ENCODE results near the gene PIAS4. TPM values are rescaled to one million over a fixed set of nuclear protein-coding genes. Genes with fewer than 3 reads are reported as not detected.

Gene PIAS4
- total RNA-seq, 3 donors from 2014 or later = 27.4 to 44.6 (median 29.5) TPM

DNA sequence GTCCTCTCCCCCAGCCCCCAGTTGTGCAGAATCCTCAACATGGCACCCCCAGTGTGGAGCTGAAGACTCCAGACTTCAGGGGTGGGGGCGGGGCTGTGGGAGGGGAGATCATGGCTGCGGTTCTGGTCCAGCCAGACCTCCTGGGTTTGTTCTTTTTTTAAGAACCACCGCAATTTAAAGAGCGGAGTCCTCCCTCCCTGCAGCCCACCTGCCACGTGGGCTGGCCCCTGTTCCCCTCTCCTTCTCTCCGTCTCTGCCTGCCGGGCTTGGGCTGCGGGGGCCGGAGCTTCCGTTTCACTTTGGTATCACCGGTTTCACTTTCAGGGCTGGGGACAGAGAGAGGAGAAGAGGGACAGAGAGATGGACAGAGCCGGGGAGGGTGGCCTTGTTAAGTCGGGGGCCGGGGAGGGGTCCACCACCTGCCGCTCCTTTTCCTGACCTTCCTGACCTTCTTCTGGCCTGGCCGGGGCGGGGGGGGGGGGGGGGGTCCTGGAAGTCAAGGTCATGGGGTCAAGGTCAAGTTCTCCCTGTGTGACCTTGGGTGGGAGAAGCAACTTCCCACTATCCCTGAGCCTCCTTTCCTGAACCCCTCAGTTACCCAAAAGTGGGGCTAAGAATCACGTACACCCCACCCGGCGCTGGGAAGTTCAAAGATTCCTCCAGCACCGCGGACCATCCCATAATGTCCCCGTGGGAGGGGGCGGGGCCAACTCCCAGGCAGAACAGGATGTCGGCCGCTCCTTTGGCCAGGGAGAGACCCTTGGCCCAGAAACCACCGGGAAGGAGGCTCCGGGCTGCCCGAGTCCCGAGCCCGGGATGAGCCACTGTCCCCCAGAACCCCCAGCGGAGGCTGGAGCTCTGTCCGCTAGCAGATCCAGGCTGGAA, 70.5 kb downstream of the PIAS4 start:
- peaks cover 9% of the 10 kb centered on the region for H3K4me1 ChIP-seq (ENCODE audit: low read depth)
- no peaks in the 10 kb centered on the region for H3K36me3 ChIP-seq (ENCODE audit: low read depth)
- ATAC-seq (peak; percentile 79), DNase-seq (peak; percentile 87 to 89 (median 89))
- TF ChIP-seq, protein P1, sequence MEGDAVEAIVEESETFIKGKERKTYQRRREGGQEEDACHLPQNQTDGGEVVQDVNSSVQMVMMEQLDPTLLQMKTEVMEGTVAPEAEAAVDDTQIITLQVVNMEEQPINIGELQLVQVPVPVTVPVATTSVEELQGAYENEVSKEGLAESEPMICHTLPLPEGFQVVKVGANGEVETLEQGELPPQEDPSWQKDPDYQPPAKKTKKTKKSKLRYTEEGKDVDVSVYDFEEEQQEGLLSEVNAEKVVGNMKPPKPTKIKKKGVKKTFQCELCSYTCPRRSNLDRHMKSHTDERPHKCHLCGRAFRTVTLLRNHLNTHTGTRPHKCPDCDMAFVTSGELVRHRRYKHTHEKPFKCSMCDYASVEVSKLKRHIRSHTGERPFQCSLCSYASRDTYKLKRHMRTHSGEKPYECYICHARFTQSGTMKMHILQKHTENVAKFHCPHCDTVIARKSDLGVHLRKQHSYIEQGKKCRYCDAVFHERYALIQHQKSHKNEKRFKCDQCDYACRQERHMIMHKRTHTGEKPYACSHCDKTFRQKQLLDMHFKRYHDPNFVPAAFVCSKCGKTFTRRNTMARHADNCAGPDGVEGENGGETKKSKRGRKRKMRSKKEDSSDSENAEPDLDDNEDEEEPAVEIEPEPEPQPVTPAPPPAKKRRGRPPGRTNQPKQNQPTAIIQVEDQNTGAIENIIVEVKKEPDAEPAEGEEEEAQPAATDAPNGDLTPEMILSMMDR (IDR thresholded peaks at IDR 0.05) = no peak
- no peak overlapping the region for H3K4me3 ChIP-seq
- intact Hi-C loops (cut with DNase I, micrococcal nuclease) = no loop called here
- H3K9me3 ChIP-seq = no peaks in the 10 kb centered on the region

DNA sequence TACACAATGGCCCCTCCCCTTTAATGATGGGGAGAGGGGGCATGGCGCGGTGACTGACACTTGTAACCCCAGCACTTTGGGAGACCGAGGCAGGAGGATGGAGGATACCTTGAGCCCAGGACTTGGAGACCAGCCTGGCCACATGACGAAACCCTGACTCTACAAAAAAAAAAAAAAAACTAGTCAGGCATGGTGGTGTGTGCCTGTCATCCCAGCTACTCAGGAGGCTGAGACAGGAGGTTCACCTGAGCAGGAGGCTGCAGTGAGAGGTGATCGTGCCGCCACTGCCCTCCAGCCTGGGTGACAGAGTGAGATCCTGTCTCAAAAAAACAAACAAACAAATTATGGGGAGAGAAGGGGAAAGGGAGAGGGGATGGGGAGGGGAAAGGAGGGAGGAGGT, 72.9 kb downstream of the PIAS4 start:
- no peaks in the 10 kb centered on the region for H3K9me3 ChIP-seq
- H3K4me3 ChIP-seq = no peak overlapping the region
- TF ChIP-seq, protein P1 (IDR thresholded peaks at IDR 0.05) = no peak
- H3K4me1 ChIP-seq (ENCODE audit: low read depth) = peaks cover 23% of the 10 kb centered on the region
- intact Hi-C loops (cut with DNase I, micrococcal nuclease) = no loop called here
- ATAC-seq (no peak), DNase-seq (no peak)
- H3K36me3 ChIP-seq (ENCODE audit: low read depth) = no peaks in the 10 kb centered on the region

DNA sequence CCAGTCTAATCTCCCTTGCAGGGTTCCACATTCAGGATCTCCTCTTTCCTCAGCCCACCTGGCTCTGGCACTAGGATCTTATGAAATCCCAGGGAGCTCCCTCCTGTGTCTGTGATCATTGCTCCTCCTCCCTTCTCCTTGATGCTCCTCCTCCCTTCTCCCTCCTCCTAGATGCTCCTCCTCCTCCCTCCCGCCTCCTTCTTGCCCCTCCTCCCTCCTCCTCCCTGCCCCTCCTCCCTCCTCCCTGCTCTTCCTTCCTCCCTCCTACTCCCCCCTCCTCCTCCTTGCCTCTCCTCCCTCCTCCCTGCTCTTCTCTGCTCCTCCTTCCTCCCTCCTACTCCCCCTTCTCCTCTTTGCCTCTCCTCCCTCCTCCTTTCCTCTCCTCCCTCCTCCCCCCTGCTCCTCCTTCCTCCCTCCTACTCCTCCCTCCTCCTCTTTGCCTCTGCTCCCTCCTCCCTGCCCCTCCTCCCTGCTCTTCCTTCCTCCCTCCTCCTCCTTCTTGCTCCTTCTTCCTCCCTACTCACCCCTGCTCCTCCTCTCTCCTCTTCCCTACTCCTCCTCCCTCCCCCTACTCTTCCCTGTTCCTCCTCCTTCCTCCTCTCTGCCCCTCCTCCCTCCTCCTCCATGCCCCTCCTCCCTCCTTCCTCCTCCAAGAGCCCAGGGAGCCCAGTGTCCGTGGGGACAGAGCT, 74.0 kb downstream of the PIAS4 start:
- peaks cover 32% of the 10 kb centered on the region for H3K4me1 ChIP-seq (ENCODE audit: low read depth)
- no peak overlapping the region for H3K4me3 ChIP-seq
- ATAC-seq (peak; percentile 49), DNase-seq (peak in 1 of 3 donors; percentile 51)
- H3K36me3 ChIP-seq (ENCODE audit: low read depth) = no peaks in the 10 kb centered on the region
- intact Hi-C loops (cut with DNase I, micrococcal nuclease) = no loop called here
- TF ChIP-seq, protein P1 (IDR thresholded peaks at IDR 0.05) = no peak
- H3K9me3 ChIP-seq = no peaks in the 10 kb centered on the region

DNA sequence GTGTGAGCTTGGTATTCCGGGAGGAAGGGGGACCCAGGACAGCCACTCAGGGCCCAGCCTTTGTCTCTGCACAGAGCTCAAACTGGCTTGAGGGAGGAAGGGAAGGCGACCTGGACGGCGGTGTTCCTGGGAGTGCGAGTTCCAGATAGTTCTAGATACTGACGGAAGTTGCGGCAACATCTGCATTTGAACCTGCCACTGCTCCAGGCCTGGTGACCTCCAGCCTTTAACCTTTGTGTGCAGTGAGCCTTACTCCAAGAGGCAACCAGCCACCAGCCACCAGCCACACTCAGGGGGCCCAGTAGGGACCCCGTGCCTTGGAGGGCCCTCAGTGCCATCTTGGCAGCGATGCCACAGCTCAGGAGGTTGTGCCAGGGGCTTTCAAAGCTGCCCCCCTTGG, 74.6 kb downstream of the PIAS4 start:
- no peaks in the 10 kb centered on the region for H3K36me3 ChIP-seq (ENCODE audit: low read depth)
- no peak for ATAC-seq
- intact Hi-C loops (cut with DNase I, micrococcal nuclease) = no loop called here
- H3K4me3 ChIP-seq = no peak overlapping the region
- H3K9me3 ChIP-seq = no peaks in the 10 kb centered on the region
- H3K4me1 ChIP-seq (ENCODE audit: low read depth) = peaks cover 37% of the 10 kb centered on the region
- DNase-seq = no peak
- TF ChIP-seq, protein P1 (IDR thresholded peaks at IDR 0.05) = no peak

DNA sequence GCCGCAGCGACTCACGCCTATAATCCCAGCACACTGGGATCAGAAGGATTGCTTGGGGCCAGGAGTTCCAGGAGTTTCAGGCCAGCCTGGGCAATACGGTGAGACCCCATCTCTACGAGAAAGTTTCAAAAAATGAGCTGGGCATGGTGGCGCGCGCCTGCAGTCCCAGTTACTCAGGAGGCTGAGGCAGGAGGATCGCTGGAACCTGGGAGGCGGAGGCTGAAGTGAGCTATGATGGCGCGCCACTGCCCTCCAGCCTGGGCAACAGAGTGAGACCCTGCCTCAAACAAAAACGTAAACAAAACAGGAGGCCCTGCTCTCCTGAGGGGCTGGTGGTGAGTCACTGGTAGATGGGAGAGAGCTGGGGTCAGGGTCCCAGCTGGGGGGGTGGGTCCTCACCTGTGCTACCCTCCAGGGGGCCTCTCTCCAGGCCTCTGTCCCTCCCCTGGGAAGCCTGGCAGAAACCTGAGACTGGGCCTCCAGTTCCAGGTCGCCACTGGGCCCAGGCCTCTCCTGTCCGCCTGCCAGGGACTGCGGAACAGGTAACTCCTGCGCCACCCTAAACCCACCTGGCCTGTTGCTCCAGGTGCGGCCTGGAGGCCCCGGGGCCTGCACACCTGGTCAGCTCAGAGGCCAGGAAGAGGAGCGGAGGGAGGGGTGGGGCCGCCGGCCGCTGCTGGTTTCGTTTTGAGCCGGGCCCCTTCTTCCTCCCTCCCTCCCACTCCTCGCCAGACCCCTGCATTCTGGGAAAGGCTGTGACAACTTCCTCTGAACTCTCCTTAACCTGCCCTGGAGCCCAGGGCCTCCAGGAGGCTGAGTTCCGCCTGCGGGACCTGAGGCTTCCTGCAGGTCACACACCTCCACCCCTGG, 76.4 kb downstream of the PIAS4 start:
- intact Hi-C loops (cut with DNase I, micrococcal nuclease) = no loop called here
- peak; percentile 70 for ATAC-seq
- H3K4me1 ChIP-seq (ENCODE audit: low read depth) = peaks cover 36% of the 10 kb centered on the region

More for the DNA sequence above, 76.4 kb downstream of the PIAS4 start:
- no peaks in the 10 kb centered on the region for H3K9me3 ChIP-seq
- peak; percentile 74 to 87 (median 80) for DNase-seq
- H3K36me3 ChIP-seq (ENCODE audit: low read depth) = no peaks in the 10 kb centered on the region
- H3K4me3 ChIP-seq = no peak overlapping the region
- TF ChIP-seq, protein P1 (IDR thresholded peaks at IDR 0.05) = no peak

Measured in mucosa of descending colon (tissue), 3 donors.